Measurements from ENCODE around the gene RBM19.

RBM19 gene

DNA sequence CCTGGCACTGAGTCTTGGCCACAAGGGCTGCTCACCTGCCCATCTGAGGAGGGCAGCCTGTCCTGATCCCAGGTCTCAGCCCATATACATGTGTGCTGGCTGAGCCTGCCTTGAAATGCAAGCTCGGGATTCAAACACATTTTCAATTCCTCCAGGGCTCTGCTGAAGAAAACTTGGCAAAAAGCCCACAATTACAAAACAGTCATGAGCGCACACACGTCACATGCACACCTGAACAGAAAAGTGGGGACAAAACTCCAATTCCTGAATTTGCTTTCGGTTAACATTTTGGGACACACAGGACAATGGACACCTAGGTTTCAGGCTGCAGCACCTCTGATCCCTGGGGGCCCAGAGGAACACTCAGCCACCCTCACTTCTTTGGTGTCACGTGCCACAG, 113.9 kb downstream of the RBM19 start:
- no peak overlapping the region for H3K4me3 ChIP-seq (ENCODE audit: low read depth, low read length)
- TF ChIP-seq, protein P1, sequence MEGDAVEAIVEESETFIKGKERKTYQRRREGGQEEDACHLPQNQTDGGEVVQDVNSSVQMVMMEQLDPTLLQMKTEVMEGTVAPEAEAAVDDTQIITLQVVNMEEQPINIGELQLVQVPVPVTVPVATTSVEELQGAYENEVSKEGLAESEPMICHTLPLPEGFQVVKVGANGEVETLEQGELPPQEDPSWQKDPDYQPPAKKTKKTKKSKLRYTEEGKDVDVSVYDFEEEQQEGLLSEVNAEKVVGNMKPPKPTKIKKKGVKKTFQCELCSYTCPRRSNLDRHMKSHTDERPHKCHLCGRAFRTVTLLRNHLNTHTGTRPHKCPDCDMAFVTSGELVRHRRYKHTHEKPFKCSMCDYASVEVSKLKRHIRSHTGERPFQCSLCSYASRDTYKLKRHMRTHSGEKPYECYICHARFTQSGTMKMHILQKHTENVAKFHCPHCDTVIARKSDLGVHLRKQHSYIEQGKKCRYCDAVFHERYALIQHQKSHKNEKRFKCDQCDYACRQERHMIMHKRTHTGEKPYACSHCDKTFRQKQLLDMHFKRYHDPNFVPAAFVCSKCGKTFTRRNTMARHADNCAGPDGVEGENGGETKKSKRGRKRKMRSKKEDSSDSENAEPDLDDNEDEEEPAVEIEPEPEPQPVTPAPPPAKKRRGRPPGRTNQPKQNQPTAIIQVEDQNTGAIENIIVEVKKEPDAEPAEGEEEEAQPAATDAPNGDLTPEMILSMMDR (IDR thresholded peaks at IDR 0.05; ENCODE audit: low read depth, low read length) = no peak
- H3K27me3 ChIP-seq (ENCODE audit: insufficient read depth, low read depth, severe bottlenecking) = no peaks in the 10 kb centered on the region
- H3K9me3 ChIP-seq (ENCODE audit: severe bottlenecking) = no peaks in the 10 kb centered on the region
- no peaks in the 10 kb centered on the region for H3K36me3 ChIP-seq
- H3K27ac ChIP-seq = no peak overlapping the region
- DNase-seq = no peak

DNA sequence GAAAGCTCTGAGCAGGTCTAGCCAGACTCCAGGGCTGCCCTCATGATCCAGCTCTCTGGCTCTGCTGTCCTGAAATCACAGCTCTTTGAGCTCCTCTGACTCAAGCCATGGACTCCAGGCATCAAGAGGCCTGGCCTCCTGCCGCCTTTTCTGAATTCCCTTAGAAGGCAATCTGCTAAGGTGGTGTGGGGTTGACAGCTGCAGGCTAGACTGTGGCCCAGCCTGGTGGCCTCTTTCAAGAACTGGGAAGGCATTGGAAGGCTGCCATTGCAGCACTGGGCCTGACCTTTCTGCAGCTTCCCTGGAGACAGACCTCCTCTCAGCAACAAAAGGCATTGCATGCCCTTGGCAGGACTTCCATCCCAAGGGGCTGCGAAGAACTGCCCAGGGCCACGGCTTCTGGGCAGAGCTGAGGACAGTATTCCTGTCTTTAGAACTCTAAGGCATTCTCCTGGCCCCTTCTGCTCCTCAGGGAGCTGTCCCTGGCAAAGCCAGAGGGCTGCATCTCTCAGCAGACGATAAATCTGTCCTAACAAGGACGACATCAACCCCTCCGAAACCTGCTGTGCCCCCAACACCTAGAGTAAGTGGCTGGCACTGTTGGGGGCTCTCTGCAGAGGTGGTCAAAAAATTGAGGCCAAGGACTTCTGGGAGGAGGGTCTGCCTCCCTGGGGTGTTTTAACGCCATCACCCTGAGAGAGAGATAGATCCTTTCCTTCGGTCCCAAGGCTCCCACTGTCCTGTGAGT, 115.6 kb downstream of the RBM19 start:
- H3K27ac ChIP-seq = no peak overlapping the region
- DNase-seq = no peak
- H3K27me3 ChIP-seq (ENCODE audit: insufficient read depth, low read depth, severe bottlenecking) = no peaks in the 10 kb centered on the region
- no peaks in the 10 kb centered on the region for H3K36me3 ChIP-seq
- H3K4me3 ChIP-seq (ENCODE audit: low read depth, low read length) = no peak overlapping the region
- TF ChIP-seq, protein P1 (IDR thresholded peaks at IDR 0.05; ENCODE audit: low read depth, low read length) = no peak
- no peaks in the 10 kb centered on the region for H3K9me3 ChIP-seq (ENCODE audit: severe bottlenecking)

DNA sequence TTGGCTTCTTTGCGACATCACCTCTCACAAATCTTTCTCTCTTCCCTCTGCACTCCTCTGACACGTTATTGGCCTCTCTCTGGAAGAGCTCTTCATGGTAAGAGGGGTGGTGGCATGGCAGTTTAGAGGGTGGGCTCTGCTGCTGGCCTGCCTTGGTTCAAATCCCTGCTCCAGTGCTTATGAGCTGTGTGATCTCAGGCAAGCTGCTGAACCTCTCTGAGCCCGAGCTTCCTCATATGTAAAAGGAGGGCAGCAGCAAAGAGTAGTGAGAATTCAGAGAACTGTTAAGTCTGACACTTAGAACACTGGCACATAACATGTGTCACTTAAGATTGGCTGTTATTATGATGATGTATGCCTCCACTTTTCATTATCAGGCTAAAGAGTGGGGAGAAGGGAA, 118.3 kb downstream of the RBM19 start:
- TF ChIP-seq, protein P1 (IDR thresholded peaks at IDR 0.05; ENCODE audit: low read depth, low read length) = no peak
- Histone ChIP-seq H3K9me3 (ENCODE audit: severe bottlenecking) (no peaks in the 10 kb centered on the region), H3K27ac (no peak overlapping the region)

DNA sequence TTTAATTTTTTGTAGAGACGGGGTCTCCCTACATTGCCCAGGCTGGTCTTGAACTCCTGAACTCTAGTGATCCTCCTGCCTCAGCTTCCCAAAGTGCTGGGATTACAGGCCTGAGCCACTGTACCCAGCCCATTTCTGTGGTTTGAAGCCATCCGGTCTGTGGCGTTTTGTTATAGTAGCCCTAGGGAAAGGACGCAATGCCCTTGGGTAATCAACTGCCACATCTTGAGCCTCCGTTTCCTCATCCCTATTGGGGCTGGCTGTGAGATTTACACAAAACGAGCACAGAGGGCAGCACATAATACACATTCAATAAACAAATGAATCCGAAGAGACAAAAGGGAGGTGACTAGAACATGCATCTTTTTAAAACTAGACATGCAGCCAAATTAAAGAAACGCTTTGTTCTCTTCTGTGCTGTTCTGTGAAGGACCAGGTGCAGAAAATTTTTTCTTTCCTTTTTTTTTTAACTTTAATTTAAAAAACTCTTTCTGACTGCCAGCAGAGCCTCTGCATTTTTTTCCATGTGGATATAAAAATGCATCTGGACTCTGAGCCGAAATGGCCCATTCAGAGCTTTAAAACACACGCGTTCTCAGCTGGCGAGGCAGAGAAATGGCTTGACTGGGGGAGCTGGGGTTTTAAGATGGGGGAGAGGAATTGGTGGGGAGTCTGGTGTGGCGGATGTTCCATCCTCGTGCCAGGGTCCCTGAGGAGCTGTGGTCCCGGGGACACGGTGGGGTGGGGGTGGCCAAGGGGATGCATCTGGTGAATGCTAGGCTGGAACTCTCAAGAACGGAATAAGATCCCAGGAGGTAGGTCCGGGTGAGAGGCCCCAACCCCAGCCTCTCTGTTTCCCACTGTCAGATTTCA, 119.0 kb downstream of the RBM19 start:
- H3K4me3 ChIP-seq (ENCODE audit: low read depth, low read length) = no peak overlapping the region
- H3K9me3 ChIP-seq (ENCODE audit: severe bottlenecking) = no peaks in the 10 kb centered on the region
- DNase-seq = no peak
- TF ChIP-seq, protein P1 (IDR thresholded peaks at IDR 0.05; ENCODE audit: low read depth, low read length) = no peak
- no peaks in the 10 kb centered on the region for H3K27me3 ChIP-seq (ENCODE audit: insufficient read depth, low read depth, severe bottlenecking)
- H3K36me3 ChIP-seq = no peaks in the 10 kb centered on the region; the same call in 1 of the 2 replicates
- H3K27ac ChIP-seq = no peak overlapping the region

More for the DNA sequence above, 118.3 kb downstream of the RBM19 start:
- Histone ChIP-seq H3K4me3 (ENCODE audit: low read depth, low read length) (no peak overlapping the region), H3K36me3 (no peaks in the 10 kb centered on the region; the same call in 1 of the 2 replicates), H3K27me3 (ENCODE audit: insufficient read depth, low read depth, severe bottlenecking) (no peaks in the 10 kb centered on the region)
- no peak for DNase-seq

DNA sequence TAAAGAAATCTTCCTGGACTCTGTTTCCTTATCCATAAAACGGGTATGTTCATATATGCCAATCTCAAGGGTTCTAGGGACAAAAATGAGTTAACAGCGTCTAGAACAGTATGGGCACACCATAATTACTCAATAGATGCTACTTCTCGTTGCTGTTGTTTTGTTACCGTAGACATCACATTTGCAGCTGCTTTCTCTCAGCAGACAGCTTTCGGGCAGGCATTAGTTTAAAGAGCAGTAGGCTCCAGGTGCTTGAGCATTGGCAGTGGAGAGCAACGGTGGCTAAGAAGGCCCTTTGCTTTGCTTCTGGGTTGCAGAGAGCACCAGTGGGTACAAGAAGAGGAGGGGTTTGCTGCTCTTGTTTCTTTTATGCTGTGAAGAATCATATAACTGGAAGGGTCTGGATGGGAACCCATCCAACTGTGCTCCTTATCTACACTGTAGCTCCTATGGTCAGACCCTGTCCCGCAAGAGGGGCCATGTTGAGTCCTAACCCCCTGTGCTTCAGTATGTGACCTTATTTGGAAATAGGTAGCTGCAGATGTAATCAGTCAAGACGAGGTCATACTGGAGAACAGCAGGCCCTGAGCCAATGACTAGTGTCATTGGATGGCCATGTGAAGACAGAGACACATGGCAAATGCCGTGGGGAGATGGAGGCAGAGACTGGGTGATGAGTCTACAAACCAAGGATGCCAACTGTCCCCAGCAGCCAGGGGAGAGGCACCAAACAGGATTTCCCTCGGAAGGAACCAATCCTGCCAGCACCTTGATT, 120.0 kb downstream of the RBM19 start:
- TF ChIP-seq, protein P1 (IDR thresholded peaks at IDR 0.05; ENCODE audit: low read depth, low read length) = no peak
- Histone ChIP-seq H3K9me3 (ENCODE audit: severe bottlenecking) (no peaks in the 10 kb centered on the region), H3K4me3 (ENCODE audit: low read depth, low read length) (no peak overlapping the region), H3K36me3 (no peaks in the 10 kb centered on the region; the same call in 1 of the 2 replicates), H3K27me3 (ENCODE audit: insufficient read depth, low read depth, severe bottlenecking) (no peaks in the 10 kb centered on the region), H3K27ac (no peak overlapping the region)
- no peak for DNase-seq
